Mesothelial cell of epicardium (in vitro differentiated cells): ENCODE results near the gene CDC23. TPM values are rescaled to one million over a fixed set of nuclear protein-coding genes. Genes with fewer than 3 reads are reported as not detected.

Source experiments
- DNase-seq, 2 experiments: peaks; one replicate each; pipeline ENCODE4 v3.0.0; 2021; ENCODE audit warnings: low spot score in 2 of 2; ENCODE audit not compliant: unreplicated experiment in 2 of 2
- H3K27ac Mint-ChIP-seq: 2 replicates; pipeline ENCODE4 v1.8.0; 2021; ENCODE audit warnings: mixed read lengths
- H3K27me3 Mint-ChIP-seq: 2 replicates; pipeline ENCODE4 v1.8.0; 2021; ENCODE audit warnings: low read depth, mixed read lengths
- H3K36me3 Mint-ChIP-seq: 2 replicates; pipeline ENCODE4 v1.8.0; 2021; ENCODE audit warnings: mixed read lengths
- H3K4me1 Mint-ChIP-seq: 2 replicates; pipeline ENCODE4 v1.8.0; 2021; ENCODE audit warnings: mixed read lengths
- H3K4me3 Mint-ChIP-seq: 2 replicates; pipeline ENCODE4 v1.8.0; 2021; ENCODE audit warnings: mild to moderate bottlenecking, moderate library complexity, mixed read lengths
- H3K9me3 Mint-ChIP-seq: 2 replicates; pipeline ENCODE4 v1.8.0; 2021; ENCODE audit warnings: mixed read lengths
- total RNA-seq: library from RNA; stranded (reverse); gene quantifications from 3 replicates; pipeline ENCODE4 v1.2.1, GENCODE V29; 2021
- TF ChIP-seq, protein P1 (sequence below): fragments of 200-600 bp; sonication (generic); IDR thresholded peaks from one replicate; pipeline ENCODE4 v1.5.0; 2021; ENCODE audit warnings: antibody characterized with exemption; ENCODE audit not compliant: unreplicated experiment

The CDC23 gene
- total RNA-seq, 1 donor from 2014 or later: 39.0 TPM

DNA sequence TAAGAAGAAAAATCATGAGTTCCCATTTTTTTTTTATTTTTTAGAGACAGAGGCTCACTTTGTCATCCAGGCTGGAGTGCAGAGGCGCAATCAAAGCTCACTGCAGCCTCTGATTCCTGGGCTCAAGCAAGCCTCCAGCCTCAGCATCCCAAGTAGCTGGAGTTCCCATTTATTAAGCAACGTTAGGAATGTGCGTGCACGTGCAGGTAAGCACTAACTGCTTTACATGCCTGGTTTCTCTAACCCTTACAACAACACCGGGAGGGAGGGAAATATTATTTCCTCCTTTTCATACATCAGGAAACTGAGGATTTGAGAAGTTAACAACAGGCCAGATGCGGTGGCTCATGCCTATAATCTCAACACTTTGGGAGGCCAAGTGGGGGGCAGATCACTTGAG lies 16.3 kb upstream of the CDC23 start:
- Mint-ChIP-seq H3K4me1 (peaks cover 12% of the 10 kb centered on the region), H3K36me3 (peaks cover 2% of the 10 kb centered on the region), H3K27ac (no peak overlapping the region), H3K9me3 (peaks cover 9% of the 10 kb centered on the region), H3K4me3 (no peak overlapping the region), H3K27me3 (peaks cover 6% of the 10 kb centered on the region)
- DNase-seq: no peak
- TF ChIP-seq, protein P1, sequence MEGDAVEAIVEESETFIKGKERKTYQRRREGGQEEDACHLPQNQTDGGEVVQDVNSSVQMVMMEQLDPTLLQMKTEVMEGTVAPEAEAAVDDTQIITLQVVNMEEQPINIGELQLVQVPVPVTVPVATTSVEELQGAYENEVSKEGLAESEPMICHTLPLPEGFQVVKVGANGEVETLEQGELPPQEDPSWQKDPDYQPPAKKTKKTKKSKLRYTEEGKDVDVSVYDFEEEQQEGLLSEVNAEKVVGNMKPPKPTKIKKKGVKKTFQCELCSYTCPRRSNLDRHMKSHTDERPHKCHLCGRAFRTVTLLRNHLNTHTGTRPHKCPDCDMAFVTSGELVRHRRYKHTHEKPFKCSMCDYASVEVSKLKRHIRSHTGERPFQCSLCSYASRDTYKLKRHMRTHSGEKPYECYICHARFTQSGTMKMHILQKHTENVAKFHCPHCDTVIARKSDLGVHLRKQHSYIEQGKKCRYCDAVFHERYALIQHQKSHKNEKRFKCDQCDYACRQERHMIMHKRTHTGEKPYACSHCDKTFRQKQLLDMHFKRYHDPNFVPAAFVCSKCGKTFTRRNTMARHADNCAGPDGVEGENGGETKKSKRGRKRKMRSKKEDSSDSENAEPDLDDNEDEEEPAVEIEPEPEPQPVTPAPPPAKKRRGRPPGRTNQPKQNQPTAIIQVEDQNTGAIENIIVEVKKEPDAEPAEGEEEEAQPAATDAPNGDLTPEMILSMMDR: no peak

DNA sequence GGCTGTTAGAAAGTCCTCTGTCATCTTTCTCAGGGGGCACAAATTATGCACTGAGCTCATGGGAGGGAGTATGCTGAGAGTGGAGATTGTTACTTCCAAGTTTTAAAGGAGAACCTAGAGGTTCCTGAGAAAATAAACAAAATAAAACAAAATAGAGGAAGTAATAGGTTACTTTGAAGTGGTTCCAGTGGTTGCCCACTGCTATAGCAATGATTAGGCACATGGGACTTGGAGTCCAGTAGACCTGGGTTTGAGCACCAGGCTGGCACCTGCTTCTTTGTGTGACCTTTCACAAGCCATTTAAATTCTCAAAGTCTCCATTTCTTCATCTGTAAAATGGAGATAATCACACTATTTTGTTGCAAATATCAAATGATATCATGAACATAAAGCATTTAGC lies 13.8 kb upstream of the CDC23 start:
- Mint-ChIP-seq H3K27me3 (peaks cover 1% of the 10 kb centered on the region), H3K9me3 (peaks cover 9% of the 10 kb centered on the region), H3K36me3 (peaks cover 2% of the 10 kb centered on the region), H3K4me1 (peaks cover 16% of the 10 kb centered on the region), H3K27ac (no peak overlapping the region), H3K4me3 (no peak overlapping the region)
- TF ChIP-seq, protein P1: no peak
- DNase-seq: no peak

DNA sequence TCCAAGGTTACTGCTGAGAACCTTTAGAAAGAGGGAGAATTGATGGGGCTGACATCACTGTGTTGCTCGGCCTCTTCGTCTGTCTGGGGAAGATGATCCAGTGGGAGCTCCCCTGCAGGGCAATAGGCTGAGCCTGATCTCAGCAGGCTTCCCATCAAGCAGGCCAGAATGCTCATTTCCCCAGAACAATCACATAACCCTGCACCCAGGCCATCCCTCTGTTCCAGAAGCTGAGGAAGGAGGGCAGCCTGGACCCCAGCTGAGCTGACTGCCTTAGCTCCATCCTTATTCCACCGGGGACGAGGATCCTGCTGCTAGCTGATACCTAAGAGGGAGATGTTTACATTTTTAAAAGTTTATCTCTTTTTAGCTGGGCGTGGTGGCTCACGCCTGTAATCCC lies 11.6 kb upstream of the CDC23 start:
- Mint-ChIP-seq H3K27ac (no peak overlapping the region), H3K4me1 (peaks cover 4% of the 10 kb centered on the region), H3K9me3 (peaks cover 9% of the 10 kb centered on the region)

DNA sequence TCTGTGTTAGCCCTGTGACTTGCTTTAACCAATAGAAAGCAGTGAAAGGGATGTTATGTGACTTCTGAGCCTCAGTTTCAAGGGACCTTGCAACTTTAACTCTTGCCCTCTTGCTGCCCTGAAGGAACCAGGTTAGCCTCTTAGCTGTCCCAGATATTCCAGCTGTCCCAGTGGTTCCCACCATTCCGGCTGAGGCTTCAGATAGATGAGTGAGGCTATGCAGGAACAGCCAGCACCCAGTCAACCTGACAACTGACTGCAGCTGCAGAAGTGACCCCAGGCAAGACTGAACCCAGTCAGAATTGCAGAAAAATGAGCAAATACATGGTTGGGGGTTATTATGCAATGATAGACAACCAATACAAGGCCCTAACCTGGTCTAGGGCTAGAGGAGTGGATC lies 10.4 kb upstream of the CDC23 start:
- peaks cover 1% of the 10 kb centered on the region for H3K27me3 Mint-ChIP-seq

More for the DNA sequence above, 11.6 kb upstream of the CDC23 start:
- peaks cover 2% of the 10 kb centered on the region for H3K36me3 Mint-ChIP-seq
- no peak overlapping the region for H3K4me3 Mint-ChIP-seq
- no peak for DNase-seq
- TF ChIP-seq, protein P1: no peak
- peaks cover 1% of the 10 kb centered on the region for H3K27me3 Mint-ChIP-seq

DNA sequence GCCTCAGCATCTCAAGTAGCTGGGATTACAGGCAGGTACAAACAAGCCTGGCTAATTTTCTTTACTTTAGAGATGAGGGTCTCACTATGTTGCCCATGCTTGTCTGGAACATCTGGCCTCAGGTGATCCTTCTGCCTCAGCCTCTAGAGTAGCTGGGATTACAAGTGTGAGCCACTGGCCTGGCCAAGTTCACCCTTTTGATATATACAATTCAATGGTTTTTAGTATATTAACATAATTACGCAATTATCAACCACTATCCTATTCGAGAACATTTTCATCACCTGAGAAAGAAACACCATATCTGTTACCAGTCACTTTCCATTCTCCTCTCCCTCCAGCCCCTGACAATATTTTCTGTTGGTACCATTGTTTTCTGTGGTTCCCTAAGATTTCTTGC lies 3.7 kb upstream of the CDC23 start:
- H3K27ac Mint-ChIP-seq: no peak overlapping the region
- peaks cover 13% of the 10 kb centered on the region for H3K4me1 Mint-ChIP-seq
- no peak overlapping the region for H3K4me3 Mint-ChIP-seq
- no peaks in the 10 kb centered on the region for H3K36me3 Mint-ChIP-seq
- no peaks in the 10 kb centered on the region for H3K9me3 Mint-ChIP-seq
- no peak for DNase-seq
- H3K27me3 Mint-ChIP-seq: no peaks in the 10 kb centered on the region
- TF ChIP-seq, protein P1: no peak

More for the DNA sequence above, 10.4 kb upstream of the CDC23 start:
- TF ChIP-seq, protein P1: no peak
- H3K36me3 Mint-ChIP-seq: peaks cover 2% of the 10 kb centered on the region
- peaks cover 9% of the 10 kb centered on the region for H3K9me3 Mint-ChIP-seq
- H3K4me1 Mint-ChIP-seq: peaks cover 4% of the 10 kb centered on the region
- H3K27ac Mint-ChIP-seq: no peak overlapping the region
- no peak overlapping the region for H3K4me3 Mint-ChIP-seq
- DNase-seq: no peak

DNA sequence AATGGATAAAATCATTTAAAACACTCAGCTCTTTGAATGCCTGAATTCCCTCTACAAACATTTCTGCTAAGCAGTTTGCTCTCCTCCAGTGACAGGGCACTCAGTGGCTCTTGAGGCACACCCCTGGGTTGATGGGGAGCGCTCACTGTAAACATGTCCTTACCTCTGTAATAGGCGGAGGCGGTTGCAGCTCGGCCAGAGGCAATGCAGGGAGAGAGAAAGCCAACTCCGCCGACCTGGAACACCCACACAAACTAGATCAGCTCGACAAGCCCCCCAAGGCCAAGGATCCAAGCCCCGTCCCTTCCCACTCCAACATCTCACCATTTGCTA lies 329 bp downstream of the CDC23 start:
- H3K9me3 Mint-ChIP-seq: no peaks in the 10 kb centered on the region
- no peak for DNase-seq
- H3K4me1 Mint-ChIP-seq: peaks cover 19% of the 10 kb centered on the region
- peak overlapping the region; percentile 98 for H3K27ac Mint-ChIP-seq
- H3K4me3 Mint-ChIP-seq: peak overlapping the region; percentile 99
- no peaks in the 10 kb centered on the region for H3K27me3 Mint-ChIP-seq
- H3K36me3 Mint-ChIP-seq: peaks cover 8% of the 10 kb centered on the region
- TF ChIP-seq, protein P1: no peak
